ENCODE data around the gene BACE2.
"Not testable (repeated sequence)": the region's sequence is repeated elsewhere in the genome, so short reads cannot be mapped to it uniquely, and the experiment has no call there.

The BACE2 gene

DNA sequence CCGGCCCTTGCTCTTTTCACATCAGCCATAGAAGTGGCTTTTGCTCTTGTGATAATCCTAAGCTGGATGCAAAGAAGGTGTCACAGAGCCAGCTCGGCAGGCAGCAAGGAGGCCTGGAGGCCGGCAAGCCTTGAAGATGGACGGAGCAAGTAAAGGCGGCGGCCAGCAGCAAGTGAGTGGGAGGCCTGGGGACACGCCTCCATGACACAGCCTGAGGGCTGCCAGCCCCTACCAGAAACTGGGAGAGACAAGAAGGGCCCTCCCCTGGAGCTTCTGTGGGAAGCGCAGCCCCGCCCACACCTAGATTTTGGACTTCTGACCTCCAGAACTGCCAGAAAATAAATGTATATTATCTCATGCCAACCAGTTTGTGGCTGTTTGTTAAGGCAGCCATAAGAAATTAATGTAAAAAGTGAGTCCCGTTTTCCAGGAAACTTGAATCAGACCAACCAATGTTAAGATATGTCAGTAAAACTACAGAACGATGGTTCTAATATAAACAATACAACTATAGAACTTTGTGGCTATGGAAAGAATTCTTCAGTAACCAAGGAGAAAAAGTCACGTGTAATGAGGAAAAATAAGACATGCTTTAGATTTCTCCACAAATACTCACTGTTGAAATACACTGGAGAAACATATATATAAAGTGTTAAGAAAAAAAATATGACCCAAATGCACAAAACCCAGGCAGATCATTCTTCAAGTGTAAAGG, 49.9 kb downstream of the BACE2 start:
- DNase-seq = no peak

DNA sequence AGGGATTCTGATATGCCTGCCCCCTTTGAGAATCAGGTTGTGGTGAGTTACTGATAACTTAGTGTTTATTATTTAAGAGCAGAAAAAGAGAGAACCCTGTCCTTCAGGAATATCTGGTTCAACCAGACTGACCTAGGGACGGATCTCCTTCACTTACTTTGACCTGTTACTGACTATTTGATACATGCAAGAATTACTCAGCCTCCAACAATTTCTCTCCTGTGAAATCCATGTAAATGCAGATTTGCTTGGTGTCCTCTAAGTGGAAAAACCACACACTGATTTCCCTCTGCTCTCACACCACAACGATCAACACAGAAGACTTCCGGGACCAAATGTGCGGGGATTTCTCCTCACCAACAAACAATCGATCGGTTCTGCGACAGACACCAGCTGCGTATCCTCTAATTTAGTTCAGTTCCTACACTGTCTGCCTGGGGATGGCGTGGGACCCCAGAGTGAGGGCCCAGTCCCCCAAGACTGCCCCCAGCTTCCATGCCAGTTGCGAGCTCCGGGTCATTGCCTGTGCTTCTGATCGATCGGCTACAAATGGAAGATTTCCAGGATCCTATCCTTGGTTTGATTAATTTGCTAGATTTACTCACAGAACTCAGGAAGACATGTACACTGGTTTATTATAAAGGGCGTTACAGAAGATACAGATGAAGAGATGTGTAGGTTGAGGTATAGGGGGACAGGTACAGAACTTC, 51.7 kb downstream of the BACE2 start:
- peak; percentile 5 for DNase-seq

- DNase-seq = no peak
Measured at GRCh38 chr21:41220208-41220733, 52.3 kb downstream of the BACE2 start.

DNA sequence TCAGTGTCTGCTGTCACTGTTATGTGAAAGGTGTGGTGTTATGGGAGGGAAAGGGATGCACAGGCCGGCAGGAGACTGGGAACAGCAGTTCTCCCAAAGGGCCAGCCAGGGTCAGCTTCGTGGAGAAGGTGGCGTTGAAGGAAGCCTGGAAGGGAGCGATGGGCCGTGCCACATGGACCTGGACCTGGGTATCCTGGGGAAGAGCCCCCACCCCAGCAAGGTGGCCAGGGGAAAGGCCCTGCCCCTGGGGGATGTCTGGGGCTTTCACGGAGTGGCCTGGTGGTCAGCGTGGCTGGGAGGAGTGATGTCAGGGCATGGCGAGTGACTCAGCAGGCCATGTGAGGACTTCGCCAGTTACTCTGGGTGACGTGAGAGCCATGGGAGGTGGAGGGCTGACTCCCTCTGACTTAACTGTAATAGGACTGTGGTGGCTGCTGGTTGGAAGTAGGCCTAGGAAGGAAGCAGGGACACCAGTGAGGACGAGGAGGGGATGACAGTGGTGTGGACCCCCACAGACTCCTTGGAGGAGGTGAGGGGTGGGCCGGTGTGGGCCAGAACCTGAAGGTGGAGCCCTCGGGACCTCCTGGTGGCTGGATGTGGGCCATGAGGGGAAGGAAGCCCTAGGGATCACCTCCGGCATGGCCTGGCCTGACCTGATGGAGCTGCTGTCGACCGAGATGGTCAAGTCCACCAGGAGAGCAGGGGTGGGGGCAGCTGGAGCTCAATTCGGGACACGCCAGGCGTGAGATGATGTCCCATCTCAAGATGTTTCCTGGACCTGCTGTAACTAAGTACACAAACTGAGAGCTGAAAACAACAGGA, 54.5 kb downstream of the BACE2 start:
- DNase-seq = no peak

DNA sequence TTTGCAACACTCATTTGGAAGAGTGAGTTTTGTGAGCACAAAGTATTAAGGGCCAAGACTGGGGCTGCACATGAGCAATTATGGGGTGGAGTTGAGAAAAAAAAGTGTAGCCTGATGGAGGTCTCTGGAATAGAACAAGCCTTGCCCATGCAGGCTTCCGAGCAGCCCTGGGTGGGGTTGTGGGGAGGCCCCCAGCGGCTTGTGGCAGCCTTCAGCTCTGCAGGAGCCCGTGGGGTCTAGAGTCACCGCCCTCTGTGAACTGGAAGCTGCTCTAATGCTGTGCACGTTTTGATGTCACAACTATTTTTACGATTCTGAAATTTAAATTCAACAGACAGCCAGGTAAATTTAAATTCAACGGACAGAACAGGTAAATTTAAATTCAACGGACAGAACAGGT, 58.9 kb downstream of the BACE2 start:
- DNase-seq = no peak

DNA sequence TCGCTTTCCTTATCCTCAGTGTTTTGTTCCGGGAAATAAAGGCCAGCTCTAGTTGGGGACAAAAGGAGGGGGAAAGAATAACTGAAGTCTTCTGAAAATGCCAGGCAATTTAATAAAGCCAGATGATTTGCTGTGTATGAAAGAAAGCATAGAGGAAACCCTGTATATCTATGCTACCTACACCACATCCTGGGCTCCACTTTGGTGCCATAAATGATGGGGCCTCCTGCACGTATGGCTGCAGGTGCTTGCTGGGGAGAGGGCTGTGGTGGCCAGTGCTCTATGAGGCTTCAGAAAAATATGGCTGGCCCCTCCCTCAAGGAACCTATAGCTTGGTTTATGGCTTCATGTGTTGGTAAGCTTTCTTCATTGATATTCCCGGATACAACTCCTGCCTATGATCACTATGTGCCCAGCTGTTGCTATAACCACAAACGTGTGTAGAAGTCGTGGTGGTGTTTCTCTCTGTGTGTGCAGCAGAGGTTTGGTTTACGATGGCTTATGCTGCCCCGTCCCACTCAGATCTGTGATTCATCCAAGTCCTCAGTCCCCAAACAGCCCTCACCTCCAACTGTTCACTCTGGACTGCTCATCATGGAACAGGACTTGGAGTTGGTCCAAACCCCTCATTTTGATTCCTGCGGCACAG, 59.5 kb downstream of the BACE2 start:
- peak; percentile 5 for DNase-seq

DNA sequence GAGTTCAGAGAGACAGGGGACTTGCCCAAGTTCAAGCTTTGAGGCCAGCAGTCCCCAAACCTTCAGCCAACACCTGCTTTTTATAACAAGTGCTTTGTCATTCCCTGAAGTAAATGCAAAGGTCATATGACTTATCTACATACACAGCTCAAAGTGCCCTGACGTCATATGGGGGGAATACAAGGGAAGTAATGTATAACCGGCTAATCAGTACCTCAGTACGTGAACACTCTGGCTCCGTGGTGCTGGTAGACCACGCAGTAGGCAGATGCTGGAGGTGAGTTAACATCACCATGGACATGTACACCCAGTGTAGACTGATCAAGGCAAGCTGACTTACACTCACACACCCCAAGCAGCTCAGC, 60.0 kb downstream of the BACE2 start:
- DNase-seq = no peak

DNA sequence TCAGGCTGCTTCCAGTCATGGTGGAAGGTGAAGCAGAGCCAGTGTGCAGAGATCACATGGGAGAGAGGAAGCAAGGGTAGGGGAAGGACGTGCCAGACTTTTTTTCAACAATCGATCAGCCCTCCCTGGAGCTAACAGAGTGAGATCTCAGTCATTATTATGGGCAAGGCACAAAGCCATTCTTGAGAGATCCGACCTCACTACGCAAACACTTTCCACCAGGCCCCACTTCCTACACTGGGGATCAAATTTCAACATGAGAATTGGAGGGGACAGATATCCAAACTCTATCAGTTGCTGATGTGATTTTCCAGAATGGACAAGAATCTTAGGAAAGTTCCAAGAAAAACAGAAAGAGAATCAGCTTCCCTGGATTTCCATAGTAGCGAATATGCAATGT, 60.5 kb downstream of the BACE2 start:
- DNase-seq = peak; percentile 24

DNA sequence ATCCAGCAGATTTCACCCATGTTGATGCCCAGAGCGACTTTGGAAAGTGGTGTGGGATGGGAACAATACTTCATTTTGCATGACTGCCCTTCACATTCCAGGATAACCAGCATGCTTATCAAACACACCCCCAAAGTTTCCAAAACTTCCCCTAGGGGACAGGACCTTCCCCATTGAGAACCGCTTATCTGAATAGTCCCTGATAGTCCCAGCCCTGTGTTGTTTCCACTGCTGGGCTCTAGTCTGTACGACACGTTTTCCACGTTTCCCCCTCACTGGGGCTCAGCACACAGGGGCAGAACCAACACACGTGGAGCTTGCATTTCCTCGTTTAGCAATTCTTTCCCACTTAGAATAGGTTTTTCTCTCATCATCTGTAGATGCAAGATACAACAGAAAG, 61.0 kb downstream of the BACE2 start:
- no peak for DNase-seq

DNA sequence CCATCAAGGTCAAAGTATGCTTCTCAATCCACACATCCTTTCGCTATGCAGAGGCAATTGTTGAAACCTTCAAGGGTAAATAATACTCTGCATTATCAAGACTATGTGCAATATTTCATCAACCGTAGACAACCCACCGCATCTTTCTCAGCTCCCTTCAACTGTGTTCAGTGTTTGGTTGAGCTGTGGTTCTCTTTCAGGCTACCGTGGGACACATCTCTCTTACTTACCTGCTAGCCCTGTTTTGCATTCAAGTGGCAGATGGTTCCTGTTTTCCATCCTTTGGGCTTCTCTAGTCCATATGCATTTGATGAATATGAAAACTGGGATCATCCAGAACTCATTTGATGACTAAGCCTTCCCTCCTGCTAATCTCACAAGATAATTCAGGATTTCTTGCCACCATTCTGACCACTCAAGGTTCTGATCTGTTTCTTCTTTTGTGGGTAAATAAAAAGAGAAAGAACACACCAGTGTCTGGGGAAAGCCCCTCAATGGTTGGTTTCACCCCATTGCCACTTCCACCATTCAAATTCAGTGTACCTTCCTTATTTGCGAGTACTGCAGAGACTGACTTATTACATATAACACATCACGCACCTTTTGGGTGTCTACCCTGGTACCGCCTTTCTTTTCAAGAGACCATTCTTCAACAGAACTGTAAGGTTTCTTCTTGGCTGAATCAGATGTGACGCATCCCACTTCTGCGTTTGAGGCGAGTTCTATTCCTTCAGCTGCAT, 61.7 kb downstream of the BACE2 start:
- no peak for DNase-seq

- no peak for DNase-seq
Measured at GRCh38 chr21:41230497-41230896, 62.5 kb downstream of the BACE2 start.

GRCh38 chr21:41231060-41231459, 63.1 kb downstream of the BACE2 start:
- DNase-seq = no peak

DNA sequence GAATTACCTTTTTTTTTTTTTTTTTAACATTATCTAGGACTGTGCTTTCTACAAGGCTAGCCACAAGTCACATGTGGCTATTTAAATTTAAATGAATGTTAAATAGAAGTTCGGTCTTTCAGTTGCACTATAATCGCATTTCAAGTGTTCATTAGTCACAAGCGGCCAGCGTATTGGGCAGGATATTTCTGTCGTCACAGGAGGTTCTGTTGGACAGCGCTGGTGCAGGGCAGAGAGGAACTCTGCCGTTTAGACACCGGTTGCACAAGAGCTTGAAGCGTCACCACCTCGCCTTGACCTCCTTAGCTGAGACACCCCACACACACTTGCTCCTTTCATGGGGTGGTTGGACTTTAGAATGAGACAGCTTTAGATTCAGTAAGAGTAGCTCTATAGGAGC, 64.1 kb downstream of the BACE2 start:
- no peak for DNase-seq

DNA sequence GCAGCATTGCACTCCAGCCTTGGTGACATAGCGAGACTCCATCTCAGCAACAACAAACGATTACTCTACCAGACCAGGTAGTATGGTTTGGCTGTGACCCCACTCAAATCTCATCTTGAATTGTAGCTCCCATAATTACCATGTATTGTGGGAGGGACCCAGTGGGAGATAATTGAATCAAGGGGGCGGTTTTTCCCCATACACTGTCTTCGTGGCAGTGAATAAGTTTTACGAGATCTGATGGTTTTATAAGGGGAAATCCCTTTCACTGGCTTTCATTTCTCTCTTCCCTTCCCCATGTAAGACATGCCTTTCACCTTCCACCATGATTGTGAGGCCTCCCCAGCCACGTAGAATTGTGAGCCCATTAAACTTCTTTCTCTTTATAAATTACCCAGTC, 66.0 kb downstream of the BACE2 start:
- DNase-seq = no peak

- DNase-seq = no peak
Measured at GRCh38 chr21:41234569-41234968, 66.6 kb downstream of the BACE2 start.

- DNase-seq = no peak
Measured at GRCh38 chr21:41235201-41235600, 67.2 kb downstream of the BACE2 start.

DNA sequence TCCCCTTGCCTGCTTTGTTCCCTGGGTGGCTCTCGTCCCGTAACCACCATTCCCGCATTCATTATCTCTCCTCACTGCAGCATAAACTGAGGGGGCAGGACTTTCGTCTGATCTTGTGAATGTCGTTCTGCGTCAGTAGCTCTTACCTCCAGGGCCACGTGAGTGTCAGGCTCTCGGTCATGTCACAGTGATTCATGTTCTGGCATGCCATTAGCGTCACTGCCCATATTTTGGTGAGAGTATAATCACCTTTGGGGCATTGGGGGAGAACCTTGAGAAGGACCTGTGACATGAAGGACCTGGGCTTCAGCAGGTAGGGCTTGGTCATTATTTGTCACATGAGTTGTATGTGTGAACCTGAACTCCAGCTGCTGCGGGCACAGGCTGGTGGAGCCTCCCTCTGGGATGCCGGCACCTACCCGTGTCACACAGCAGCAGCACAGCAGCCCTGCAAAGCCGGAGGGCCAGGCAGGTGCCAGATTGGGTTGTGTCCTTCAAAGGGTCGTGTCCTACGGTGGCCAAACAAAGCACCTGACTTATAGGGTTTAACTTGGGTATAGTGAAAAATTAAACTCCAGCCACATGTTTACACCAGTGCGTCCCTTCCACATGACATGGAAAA, 68.5 kb downstream of the BACE2 start:
- no peak for DNase-seq

DNA sequence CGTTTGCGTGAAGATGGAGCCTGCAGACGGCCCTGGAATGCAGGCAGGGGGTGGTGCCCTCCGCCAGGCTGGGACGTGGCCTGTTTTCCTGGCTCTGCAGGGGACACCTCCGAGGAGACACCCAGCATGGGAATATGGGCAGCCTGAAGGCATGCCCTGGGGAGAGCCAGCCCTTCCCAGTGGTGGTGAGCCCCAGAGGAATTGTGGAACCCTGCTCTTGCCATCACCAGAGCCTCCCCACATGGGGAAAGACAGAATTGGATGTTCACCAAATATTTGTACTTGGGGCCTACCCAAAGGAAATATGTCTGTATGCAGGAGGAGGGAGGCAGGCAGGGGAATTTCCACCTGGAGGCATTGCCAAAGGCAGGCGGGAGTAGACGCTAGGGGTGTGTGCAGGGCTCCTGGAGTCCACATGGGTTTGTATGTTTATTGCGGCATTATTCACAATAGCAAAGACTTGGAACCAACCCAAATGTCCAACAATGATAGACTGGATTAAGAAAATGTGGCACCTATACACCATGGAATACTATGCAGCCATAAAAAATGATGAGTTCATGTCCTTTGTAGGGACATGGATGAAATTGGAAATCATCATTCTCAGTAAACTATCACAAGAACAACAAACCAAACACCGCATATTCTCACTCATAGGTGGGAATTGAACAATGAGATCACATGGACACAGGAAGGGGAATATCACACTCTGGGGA, 70.3 kb downstream of the BACE2 start:
- DNase-seq = not testable (repeated sequence)

- no peak for DNase-seq
Measured at GRCh38 chr21:41240040-41240439, 72.1 kb downstream of the BACE2 start.

GRCh38 chr21:41241341-41241740, 73.4 kb downstream of the BACE2 start:
- peak; percentile 11 for DNase-seq

- no peak for DNase-seq
Measured at GRCh38 chr21:41242238-41242829, 74.4 kb downstream of the BACE2 start.
